ENCODE measurements around the gene BAZ1A. TPM values are rescaled to one million over a fixed set of nuclear protein-coding genes. Genes with fewer than 3 reads are reported as not detected.

Gene BAZ1A
- total and polyA plus RNA-seq, 4 donors: 4.5 to 44.9 (median 13.3) TPM

DNA sequence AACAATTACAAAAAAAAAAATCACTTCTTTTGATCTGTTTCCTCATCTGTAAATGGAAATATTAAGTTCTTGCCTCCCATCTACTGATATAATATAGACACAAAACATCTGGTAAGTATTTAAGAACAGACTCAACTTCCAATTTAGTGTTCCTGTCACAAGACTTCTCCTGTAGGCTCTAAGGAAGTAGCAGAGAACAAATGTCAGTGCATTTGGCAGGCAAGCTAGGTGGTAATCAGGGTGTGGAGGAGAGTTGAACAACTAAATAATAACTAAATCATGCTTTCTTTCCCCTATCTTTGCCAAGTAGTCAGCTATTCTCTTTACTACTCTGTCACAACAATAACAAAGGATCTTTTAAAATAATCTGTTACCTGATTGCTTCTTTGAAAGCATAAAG, 22.1 kb downstream of the BAZ1A start:
- no peak for DNase-seq (ENCODE audit: low spot score)
- Histone ChIP-seq H3K9me3 (ENCODE audit: control insufficient read depth in 4 of 4, low read length in 3 of 4) (no peaks in the 10 kb centered on the region), H3K36me3 (ENCODE audit: control insufficient read depth in 4 of 4, insufficient read depth in 3 of 4, low read depth in 1 of 4, low read length in 3 of 4) (peaks cover 0 to 5% (median 2%) of the 10 kb centered on the region in 4 donors), H3K27me3 (ENCODE audit: control insufficient read depth in 4 of 4, insufficient read depth in 4 of 4, low read length in 3 of 4) (no peaks in the 10 kb centered on the region), H3K27ac (ENCODE audit: low read depth in 1 of 2, low read length in 2 of 2) (no peak overlapping the region), H3K9ac (ENCODE audit: low read depth in 1 of 2, low read length in 2 of 2) (no peak overlapping the region), H3K4me3 (ENCODE audit: low read depth in 1 of 3, low read length in 3 of 3) (no peak overlapping the region), H3K4me1 (ENCODE audit: control insufficient read depth in 4 of 4, insufficient read depth in 4 of 4, low read length in 3 of 4) (no peaks in the 10 kb centered on the region)
- TF ChIP-seq, protein P1, sequence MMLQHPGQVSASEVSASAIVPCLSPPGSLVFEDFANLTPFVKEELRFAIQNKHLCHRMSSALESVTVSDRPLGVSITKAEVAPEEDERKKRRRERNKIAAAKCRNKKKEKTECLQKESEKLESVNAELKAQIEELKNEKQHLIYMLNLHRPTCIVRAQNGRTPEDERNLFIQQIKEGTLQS (IDR thresholded peaks at IDR 0.05): no peak
- TF ChIP-seq ZBTB33 (IDR thresholded peaks at IDR 0.05) (no peak), YY1 (IDR thresholded peaks at IDR 0.05) (no peak)
- TF ChIP-seq, protein P2, sequence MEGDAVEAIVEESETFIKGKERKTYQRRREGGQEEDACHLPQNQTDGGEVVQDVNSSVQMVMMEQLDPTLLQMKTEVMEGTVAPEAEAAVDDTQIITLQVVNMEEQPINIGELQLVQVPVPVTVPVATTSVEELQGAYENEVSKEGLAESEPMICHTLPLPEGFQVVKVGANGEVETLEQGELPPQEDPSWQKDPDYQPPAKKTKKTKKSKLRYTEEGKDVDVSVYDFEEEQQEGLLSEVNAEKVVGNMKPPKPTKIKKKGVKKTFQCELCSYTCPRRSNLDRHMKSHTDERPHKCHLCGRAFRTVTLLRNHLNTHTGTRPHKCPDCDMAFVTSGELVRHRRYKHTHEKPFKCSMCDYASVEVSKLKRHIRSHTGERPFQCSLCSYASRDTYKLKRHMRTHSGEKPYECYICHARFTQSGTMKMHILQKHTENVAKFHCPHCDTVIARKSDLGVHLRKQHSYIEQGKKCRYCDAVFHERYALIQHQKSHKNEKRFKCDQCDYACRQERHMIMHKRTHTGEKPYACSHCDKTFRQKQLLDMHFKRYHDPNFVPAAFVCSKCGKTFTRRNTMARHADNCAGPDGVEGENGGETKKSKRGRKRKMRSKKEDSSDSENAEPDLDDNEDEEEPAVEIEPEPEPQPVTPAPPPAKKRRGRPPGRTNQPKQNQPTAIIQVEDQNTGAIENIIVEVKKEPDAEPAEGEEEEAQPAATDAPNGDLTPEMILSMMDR (IDR thresholded peaks at IDR 0.05; ENCODE audit: low read depth, low read length, missing input control): no peak

GRCh38 chr14:34851395-34851794, 23.8 kb downstream of the BAZ1A start:
- H3K27me3 ChIP-seq (ENCODE audit: control insufficient read depth in 4 of 4, insufficient read depth in 4 of 4, low read length in 3 of 4): no peaks in the 10 kb centered on the region
- H3K9me3 ChIP-seq (ENCODE audit: control insufficient read depth in 4 of 4, low read length in 3 of 4): no peaks in the 10 kb centered on the region
- H3K36me3 ChIP-seq (ENCODE audit: control insufficient read depth in 4 of 4, insufficient read depth in 3 of 4, low read depth in 1 of 4, low read length in 3 of 4): peaks cover 0 to 5% (median 2%) of the 10 kb centered on the region in 4 donors
- H3K4me1 ChIP-seq (ENCODE audit: control insufficient read depth in 4 of 4, insufficient read depth in 4 of 4, low read length in 3 of 4): no peaks in the 10 kb centered on the region
- WGBS: 89% methylated on average over 2 of the region's 2 CpGs
- no peak for DNase-seq (ENCODE audit: low spot score)
- H3K4me3 ChIP-seq (ENCODE audit: low read depth in 1 of 3, low read length in 3 of 3): no peak overlapping the region
- H3K27ac ChIP-seq (ENCODE audit: low read depth in 1 of 2, low read length in 2 of 2): no peak overlapping the region
- TF ChIP-seq, protein P2 (IDR thresholded peaks at IDR 0.05; ENCODE audit: low read depth, low read length, missing input control): no peak
- TF ChIP-seq TAF1 (conservative IDR thresholded peaks at IDR 0.05) (no peak), NR2F2 (IDR thresholded peaks at IDR 0.05) (no peak), RAD21 (IDR thresholded peaks at IDR 0.05) (no peak), FOXA2 (IDR thresholded peaks at IDR 0.05) (no peak), FOXA1 (IDR thresholded peaks at IDR 0.05) (no peak), YY1 (IDR thresholded peaks at IDR 0.05) (no peak), REST (IDR thresholded peaks at IDR 0.05) (no peak), JUND (IDR thresholded peaks at IDR 0.05) (no peak), RXRA (IDR thresholded peaks at IDR 0.05) (no peak), EGR1 (IDR thresholded peaks at IDR 0.05; ENCODE audit: low read depth in 2 of 2) (no peak), GABPA (IDR thresholded peaks at IDR 0.05 in 1 of 2, conservative IDR thresholded peaks at IDR 0.05 in 1 of 2) (no peak), HNF4G (IDR thresholded peaks at IDR 0.05) (no peak), SP1 (IDR thresholded peaks at IDR 0.05) (no peak)
- TF ChIP-seq, protein P3, sequence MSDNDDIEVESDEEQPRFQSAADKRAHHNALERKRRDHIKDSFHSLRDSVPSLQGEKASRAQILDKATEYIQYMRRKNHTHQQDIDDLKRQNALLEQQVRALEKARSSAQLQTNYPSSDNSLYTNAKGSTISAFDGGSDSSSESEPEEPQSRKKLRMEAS (IDR thresholded peaks at IDR 0.05): no peak
- H3K9ac ChIP-seq (ENCODE audit: low read depth in 1 of 2, low read length in 2 of 2): no peak overlapping the region

Data from liver (tissue), 9 donors.